CD4-positive, alpha-beta T cell treated with Interleukin-4 for 4 hours (primary cell): ENCODE measurements around the gene TCF25.
"Not testable (repeated sequence)": the region's sequence is repeated elsewhere in the genome, so short reads cannot be mapped to it uniquely, and the experiment has no call there.

ENCODE experiments used
- DNase-seq: peaks from one replicate; pipeline ENCODE4 v3.0.0-alpha.2; 2020

Gene TCF25

GRCh38 chr16:89921702-89922476 lies 48.5 kb downstream of the TCF25 start:
- DNase-seq = no peak

DNA sequence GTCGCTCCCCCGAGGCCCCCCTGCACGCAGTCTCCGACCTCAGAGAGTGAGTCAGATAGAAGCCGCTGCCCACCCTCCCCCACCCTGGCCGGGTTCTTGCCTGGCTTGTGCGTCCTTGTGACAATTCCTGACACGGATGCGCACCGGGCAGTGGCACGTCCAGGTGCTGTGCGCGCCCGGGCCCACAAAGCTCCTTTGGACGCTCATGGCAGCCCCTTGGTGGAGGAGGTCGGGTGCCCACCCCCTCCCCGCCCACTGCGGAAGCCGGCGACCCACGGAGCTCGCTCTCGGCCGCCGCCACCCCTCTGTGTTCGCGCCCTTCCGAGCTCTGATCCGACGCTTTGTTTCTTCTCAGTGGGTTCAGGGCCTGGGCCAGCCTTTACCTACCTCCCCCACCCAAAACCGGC lies 49.1 kb downstream of the TCF25 start:
- no peak for DNase-seq

GRCh38 chr16:89922884-89923639 lies 49.7 kb downstream of the TCF25 start, which contains the start of gene TUBB3:
Gene TUBB3, plus strand, starts transcription at chr16:89923342. Its CDS starts 60 bp downstream, at chr16:89923402.
- no peak for DNase-seq

DNA sequence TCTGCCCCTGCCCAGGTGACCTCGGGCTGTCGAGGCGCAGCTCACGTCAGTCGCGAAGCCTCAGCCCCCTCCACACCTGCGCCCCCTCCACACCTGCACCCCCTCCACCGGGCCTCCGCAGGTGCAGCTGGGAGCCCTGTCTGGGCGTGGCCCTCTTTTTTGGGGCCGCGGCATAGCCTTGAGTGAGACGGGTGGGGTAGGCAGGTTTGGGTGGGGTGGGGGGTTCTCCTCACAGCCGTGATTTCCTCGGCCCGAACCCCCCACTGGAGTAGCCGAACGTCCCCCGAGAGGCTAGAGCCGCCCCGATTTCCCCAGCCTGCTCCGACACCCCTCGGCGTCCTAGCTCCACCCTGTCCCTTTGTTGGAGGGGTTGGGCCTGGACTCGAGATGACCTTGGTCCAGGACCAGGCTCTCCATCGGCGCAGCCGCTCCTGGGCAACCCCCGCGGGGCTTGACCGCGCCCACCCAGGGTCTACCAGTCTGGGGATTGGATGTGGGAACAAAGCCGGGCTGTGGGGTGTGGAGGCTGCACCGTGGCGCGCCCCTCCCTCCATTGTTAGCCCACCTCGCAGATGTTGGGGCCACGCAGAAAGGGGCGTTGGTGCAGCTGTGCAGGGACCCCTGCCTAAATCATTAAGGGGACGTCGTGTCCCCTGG lies 50.4 kb downstream of the TCF25 start:
- DNase-seq = no peak

GRCh38 chr16:89924297-89924924 lies 51.0 kb downstream of the TCF25 start:
- peak; percentile 15 for DNase-seq

- DNase-seq = no peak
Measured at GRCh38 chr16:89924925-89925307, 51.5 kb downstream of the TCF25 start.

DNA sequence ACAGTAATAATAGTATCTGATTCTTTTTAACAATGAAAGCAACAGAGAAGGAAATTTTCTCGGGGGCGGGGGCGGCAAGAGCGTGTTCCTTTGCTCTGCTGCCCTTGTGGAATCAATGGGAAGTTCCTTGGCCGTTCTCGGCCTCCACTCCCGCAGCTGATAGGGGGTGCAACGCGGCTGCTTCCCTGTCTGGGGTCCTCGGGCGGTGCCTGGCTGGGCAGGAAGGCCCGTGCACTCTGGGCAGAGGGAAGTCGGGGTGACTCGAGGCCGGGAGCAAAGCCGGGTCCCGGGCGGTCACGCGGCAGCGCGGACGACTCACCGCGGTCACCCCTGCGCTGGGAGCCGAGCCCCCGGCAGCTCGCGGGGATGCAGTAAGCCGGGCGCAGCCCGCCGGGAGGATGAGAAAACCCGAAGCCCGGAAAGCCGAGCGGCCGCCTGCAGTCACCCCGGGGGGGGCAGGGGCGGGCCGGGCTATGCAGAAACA lies 52.2 kb downstream of the TCF25 start:
- no peak for DNase-seq

- DNase-seq = no peak
Measured at GRCh38 chr16:89931305-89931896, 58.0 kb downstream of the TCF25 start.

DNA sequence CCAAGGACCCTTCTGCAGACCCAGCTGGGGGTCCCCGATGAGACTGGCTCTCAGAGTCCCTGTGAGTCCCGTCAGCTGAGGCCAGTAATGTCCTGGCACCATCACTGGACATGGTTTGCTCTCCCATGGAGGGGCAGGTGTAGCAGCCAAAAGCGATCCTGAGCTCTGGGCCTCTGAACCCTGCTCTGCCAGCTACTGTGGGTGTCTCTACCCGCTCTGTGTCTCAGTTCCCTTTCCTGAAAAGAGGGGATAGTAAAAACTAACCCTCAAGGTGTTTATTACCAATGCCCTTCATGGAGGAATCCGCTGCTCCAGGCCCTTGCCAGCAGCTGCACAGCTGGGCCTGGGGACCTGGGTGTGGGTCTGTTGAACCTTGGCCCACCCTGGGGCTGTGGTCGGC lies 58.6 kb downstream of the TCF25 start:
- DNase-seq = no peak

GRCh38 chr16:89934019-89934418 lies 60.6 kb downstream of the TCF25 start:
- not testable (repeated sequence) for DNase-seq

DNA sequence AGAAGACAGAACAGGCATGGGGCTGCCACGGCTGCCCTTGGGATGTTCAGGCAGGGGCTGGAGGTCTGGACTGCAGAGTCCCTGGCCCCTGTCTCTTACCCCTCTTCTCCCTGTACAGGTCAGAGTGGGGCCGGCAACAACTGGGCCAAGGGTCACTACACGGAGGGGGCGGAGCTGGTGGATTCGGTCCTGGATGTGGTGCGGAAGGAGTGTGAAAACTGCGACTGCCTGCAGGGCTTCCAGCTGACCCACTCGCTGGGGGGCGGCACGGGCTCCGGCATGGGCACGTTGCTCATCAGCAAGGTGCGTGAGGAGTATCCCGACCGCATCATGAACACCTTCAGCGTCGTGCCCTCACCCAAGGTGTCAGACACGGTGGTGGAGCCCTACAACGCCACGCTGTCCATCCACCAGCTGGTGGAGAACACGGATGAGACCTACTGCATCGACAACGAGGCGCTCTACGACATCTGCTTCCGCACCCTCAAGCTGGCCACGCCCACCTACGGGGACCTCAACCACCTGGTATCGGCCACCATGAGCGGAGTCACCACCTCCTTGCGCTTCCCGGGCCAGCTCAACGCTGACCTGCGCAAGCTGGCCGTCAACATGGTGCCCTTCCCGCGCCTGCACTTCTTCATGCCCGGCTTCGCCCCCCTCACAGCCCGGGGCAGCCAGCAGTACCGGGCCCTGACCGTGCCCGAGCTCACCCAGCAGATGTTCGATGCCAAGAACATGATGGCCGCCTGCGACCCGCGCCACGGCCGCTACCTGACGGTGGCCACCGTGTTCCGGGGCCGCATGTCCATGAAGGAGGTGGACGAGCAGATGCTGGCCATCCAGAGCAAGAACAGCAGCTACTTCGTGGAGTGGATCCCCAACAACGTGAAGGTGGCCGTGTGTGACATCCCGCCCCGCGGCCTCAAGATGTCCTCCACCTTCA lies 61.5 kb downstream of the TCF25 start:
- no peak for DNase-seq

GRCh38 chr16:89935620-89936019 lies 62.2 kb downstream of the TCF25 start:
- DNase-seq = not testable (repeated sequence)

DNA sequence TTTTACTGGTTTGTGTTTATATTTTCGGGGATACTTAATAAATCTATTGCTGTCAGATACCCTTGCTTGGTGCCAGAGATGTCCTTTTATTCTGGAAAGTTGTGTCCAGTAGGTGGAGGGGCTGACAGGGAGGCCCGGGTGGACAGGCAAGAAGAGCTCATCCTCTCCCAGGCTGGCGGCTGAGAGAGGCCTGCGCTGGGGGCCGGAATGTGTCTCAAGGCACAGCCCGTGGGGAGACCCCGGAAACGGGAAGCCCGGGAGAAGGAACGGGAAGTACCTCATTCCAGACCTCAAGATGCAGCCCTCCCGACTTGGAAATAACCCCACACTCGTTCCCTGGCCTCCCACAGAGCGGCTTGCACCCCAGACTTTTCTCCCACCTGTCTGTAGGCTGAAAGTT lies 62.6 kb downstream of the TCF25 start:
- no peak for DNase-seq

GRCh38 chr16:89936508-89936907 lies 63.1 kb downstream of the TCF25 start:
- no peak for DNase-seq

DNA sequence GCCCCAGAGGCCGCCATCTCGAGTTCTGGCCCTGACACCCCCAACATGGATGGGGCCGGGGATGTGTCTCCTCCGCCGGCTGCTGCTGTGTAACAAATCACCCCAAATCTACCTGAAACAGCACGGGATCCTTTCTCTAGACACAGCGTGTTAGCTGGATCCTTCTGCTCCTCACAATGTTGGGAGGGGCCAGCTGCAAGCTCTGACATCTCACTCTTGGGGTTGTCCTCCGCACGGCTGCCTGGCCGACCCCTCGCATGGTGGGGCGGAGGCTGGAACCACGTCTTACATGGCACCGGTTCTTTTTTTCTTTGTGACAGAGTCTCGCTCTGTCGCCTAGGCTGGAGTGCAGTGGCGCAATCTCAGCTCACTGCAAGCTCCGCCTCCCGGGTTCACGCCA lies 63.6 kb downstream of the TCF25 start:
- DNase-seq = no peak

GRCh38 chr16:89938175-89938885 lies 64.9 kb downstream of the TCF25 start:
- DNase-seq = no peak

GRCh38 chr16:89944773-89945172 lies 71.4 kb downstream of the TCF25 start:
- no peak for DNase-seq

DNA sequence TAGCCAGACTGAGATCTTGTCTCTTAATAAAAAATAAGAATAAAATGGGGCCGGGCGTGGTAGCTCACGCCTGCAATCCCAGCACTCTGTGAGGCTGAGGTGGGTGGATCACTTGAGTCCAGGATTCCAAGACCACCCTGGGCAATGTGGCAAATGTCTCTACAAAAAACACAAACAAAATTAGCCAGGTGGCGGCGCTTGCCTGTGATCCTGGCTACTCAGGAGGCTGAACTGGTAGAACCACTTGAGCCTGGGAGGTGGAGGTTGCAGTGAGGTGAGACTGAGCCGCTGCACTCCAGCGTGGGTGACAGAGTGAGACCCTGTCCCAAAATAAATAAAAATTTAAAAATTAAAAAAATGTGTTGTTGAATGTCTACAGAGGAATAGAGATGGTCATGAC lies 72.3 kb downstream of the TCF25 start:
- no peak for DNase-seq

DNA sequence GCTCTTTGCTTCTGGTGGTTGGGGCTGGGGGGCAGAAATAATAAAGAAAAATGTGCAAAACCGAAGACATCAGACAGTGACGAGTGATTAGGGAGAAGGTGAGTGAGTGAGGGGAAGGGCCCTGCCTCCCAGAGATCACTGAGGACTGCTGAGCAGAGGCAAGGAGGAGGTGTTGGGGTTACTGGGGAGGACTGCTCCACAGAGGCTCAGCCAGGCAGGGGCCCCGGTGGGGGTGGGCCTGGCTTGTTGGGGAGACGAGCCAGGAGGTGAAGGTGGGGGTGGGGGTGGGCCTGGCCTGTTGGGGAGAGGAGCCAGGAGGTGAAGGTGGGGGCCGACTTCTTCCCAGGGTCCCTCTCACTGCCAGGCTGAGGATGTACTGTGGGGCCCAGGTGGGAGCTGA lies 73.1 kb downstream of the TCF25 start:
- no peak for DNase-seq

DNA sequence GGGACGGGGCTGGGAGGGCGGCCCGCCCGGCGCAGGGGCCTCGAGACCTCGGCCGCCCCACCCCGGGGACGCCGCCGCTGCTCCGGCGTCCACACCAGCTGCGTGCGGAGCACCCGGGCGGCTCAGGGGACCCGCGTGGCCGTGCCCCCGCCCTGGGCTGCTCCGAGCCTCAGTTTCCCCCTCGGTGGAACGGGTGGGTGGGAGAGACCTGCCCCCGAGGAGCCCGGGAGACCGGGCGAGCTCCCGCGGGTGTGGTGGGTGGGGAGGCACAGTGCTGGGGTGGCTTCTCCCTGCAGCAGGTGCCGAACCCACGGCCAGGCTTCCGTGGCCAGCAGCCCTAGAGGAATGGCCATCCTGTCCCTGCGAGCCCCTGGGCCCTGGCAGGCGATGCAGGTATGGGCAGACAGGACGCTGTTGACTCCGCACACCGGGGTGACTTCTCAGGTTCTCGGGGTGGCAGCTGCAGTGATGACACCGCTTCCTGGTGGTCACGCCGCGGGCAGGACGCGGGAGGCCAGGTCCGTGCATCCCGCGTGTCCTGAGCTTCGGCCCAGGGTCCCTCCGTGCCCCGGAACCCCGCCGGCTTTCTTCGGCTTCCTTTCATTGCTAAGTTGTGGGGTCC lies 75.8 kb downstream of the TCF25 start:
- DNase-seq = no peak
